GDM1 (cell line): ENCODE measurements around the gene CYP3A7.
"Not testable (repeated sequence)": the region's sequence is repeated elsewhere in the genome, so short reads cannot be mapped to it uniquely, and the experiment has no call there.

Experiments
- DNase-seq: peaks from one replicate; lab custom pipeline; 2025; lab: John Stamatoyannopoulos, UW

CYP3A7 gene

GRCh38 chr7:99667179-99667578, 67.8 kb downstream of the CYP3A7 start:
- DNase-seq, result no peak

- DNase-seq, result no peak
Observed at GRCh38 chr7:99666013-99666395, 69.0 kb downstream of the CYP3A7 start.

GRCh38 chr7:99665312-99666012, 69.5 kb downstream of the CYP3A7 start:
- DNase-seq, result no peak

DNA sequence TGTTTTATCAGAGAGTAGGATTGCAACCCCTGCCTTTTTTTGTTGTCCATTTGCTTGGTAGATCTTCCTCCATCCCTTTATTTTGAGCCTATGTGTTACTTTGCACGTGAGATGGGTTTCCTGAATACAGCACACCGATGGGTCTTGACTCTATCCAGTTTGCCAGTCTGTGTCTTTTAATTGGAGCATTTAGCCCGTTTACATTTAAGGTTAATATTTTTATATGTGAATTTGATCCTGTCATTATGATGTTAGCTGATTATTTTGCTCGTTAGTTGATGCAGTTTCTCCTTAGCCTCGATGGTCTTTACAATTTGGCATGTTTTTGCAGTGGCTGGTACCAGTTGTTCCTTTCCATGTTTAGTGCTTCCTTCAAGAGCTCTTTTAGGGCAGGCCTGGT, 77.1 kb downstream of the CYP3A7 start:
- not testable (repeated sequence) for DNase-seq
